Peyer's patch (tissue), 4 donors: ENCODE results near the gene ZNF681. TPM values are rescaled to one million over a fixed set of nuclear protein-coding genes. Genes with fewer than 3 reads are reported as not detected.

ENCODE experiments used
- DNase-seq, 3 donors: peaks; one replicate each; pipeline ENCODE4 v3.0.0-alpha.2; 2017 to 2019
- H3K27ac ChIP-seq, 4 donors: fragments of 200-600 bp; sonication (generic); one replicate each; pipeline ENCODE4 v1.5.1; 2016 to 2019
- H3K27me3 ChIP-seq, 2 donors: fragments of 200-600 bp; sonication (generic); one replicate each; pipeline ENCODE4 v1.5.1; 2019
- H3K36me3 ChIP-seq, 3 donors: fragments of 200-600 bp; sonication (generic); one replicate each; pipeline ENCODE4 v1.5.1; 2016 to 2019
- H3K4me1 ChIP-seq, 4 donors: fragments of 200-600 bp; sonication (generic); one replicate each; pipeline ENCODE4 v1.5.1; 2016 to 2019
- H3K4me3 ChIP-seq, 4 donors: fragments of 200-600 bp; sonication (generic); 1 replicate in 3 of 4; 2 replicates in 1 of 4; pipeline ENCODE4 v1.5.1; 2016 to 2019; ENCODE audit warnings: mild to moderate bottlenecking in 1 of 4
- H3K9me3 ChIP-seq, 4 donors: fragments of 200-600 bp; sonication (generic); one replicate each; pipeline ENCODE4 v1.5.1; 2016 to 2019; ENCODE audit warnings: mild to moderate bottlenecking in 1 of 4
- POLR2A ChIP-seq, 2 donors: fragments of 450-650 bp; IDR thresholded peaks; one replicate each; pipeline ENCODE4 v1.5.1; 2017; ENCODE audit warnings: antibody characterized with exemption in 2 of 2, mild to moderate bottlenecking in 2 of 2, moderate library complexity in 2 of 2
- total RNA-seq, 4 donors: library from RNA; depleted of rRNA; stranded (reverse); fragments of >200 nt; gene quantifications; one replicate each; pipeline ENCODE4 v1.1.0, GENCODE V29; 2016
- TF ChIP-seq, protein P1 (sequence below), 6 experiments: fragments of 450-650 bp in 4 of 6; fragments of 200-600 bp in 2 of 6; sonication (generic) in 1 of 6; IDR thresholded peaks; one replicate each; pipeline ENCODE4 v1.5.1; 2017 to 2019; ENCODE audit warnings: antibody characterized with exemption in 6 of 6, mild to moderate bottlenecking in 3 of 6, moderate library complexity in 1 of 6

The ZNF681 gene
- total RNA-seq, 4 donors from 2014 or later, result 0.66 to 5.0 (median 1.4) TPM

DNA sequence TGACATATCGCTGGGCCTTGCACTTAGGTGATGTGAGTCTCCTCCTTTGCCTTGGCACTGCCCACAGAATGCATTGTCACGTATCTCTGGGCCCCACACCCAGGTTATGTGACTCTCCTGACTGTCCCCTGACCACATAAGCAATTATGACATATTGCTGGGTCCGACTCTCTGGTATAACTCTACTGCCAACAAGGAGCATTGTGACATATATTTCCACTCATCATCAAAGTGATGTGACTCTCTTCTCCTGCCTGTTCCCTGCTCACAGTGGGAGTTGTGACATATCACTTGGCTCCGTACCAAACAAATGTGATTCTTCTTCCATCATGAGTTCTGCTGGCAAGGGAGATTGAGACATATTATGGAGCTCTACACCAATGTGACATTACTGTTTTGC lies 15.4 kb upstream of the ZNF681 start:
- DNase-seq, result no peak
- H3K36me3 ChIP-seq, result no peaks in the 10 kb centered on the region
- H3K9me3 ChIP-seq, result no peaks in the 10 kb centered on the region
- H3K4me1 ChIP-seq, result no peaks in the 10 kb centered on the region
- no peak overlapping the region for H3K4me3 ChIP-seq
- H3K27me3 ChIP-seq, result no peaks in the 10 kb centered on the region
- no peak overlapping the region for H3K27ac ChIP-seq
- no peak for TF ChIP-seq POLR2A (IDR thresholded peaks at IDR 0.05)
- TF ChIP-seq, protein P1, sequence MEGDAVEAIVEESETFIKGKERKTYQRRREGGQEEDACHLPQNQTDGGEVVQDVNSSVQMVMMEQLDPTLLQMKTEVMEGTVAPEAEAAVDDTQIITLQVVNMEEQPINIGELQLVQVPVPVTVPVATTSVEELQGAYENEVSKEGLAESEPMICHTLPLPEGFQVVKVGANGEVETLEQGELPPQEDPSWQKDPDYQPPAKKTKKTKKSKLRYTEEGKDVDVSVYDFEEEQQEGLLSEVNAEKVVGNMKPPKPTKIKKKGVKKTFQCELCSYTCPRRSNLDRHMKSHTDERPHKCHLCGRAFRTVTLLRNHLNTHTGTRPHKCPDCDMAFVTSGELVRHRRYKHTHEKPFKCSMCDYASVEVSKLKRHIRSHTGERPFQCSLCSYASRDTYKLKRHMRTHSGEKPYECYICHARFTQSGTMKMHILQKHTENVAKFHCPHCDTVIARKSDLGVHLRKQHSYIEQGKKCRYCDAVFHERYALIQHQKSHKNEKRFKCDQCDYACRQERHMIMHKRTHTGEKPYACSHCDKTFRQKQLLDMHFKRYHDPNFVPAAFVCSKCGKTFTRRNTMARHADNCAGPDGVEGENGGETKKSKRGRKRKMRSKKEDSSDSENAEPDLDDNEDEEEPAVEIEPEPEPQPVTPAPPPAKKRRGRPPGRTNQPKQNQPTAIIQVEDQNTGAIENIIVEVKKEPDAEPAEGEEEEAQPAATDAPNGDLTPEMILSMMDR (IDR thresholded peaks at IDR 0.05), result no peak

DNA sequence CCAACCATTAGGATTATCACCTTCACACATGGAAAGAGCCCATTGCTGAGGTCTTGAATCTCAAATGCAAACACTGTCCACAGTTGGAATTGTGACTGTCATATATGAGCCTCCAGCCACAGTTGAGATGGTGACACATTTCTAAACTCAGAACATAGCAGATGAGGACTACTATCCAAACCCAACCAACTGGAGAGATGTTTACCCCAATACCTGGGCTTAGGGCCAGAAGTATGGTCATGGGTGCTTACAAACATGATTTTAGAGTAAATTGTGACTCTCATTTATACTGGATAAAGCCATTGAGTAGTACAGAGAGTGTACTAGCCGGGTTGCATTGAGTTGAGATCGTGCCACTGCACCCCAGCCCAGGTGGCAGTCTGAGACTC lies 14.0 kb upstream of the ZNF681 start:
- no peak overlapping the region for H3K27ac ChIP-seq
- H3K9me3 ChIP-seq, result no peaks in the 10 kb centered on the region
- no peaks in the 10 kb centered on the region for H3K4me1 ChIP-seq
- no peaks in the 10 kb centered on the region for H3K36me3 ChIP-seq
- TF ChIP-seq POLR2A (IDR thresholded peaks at IDR 0.05), result no peak
- TF ChIP-seq, protein P1 (IDR thresholded peaks at IDR 0.05), result no peak
- H3K27me3 ChIP-seq, result no peaks in the 10 kb centered on the region
- DNase-seq, result no peak
- H3K4me3 ChIP-seq, result no peak overlapping the region

DNA sequence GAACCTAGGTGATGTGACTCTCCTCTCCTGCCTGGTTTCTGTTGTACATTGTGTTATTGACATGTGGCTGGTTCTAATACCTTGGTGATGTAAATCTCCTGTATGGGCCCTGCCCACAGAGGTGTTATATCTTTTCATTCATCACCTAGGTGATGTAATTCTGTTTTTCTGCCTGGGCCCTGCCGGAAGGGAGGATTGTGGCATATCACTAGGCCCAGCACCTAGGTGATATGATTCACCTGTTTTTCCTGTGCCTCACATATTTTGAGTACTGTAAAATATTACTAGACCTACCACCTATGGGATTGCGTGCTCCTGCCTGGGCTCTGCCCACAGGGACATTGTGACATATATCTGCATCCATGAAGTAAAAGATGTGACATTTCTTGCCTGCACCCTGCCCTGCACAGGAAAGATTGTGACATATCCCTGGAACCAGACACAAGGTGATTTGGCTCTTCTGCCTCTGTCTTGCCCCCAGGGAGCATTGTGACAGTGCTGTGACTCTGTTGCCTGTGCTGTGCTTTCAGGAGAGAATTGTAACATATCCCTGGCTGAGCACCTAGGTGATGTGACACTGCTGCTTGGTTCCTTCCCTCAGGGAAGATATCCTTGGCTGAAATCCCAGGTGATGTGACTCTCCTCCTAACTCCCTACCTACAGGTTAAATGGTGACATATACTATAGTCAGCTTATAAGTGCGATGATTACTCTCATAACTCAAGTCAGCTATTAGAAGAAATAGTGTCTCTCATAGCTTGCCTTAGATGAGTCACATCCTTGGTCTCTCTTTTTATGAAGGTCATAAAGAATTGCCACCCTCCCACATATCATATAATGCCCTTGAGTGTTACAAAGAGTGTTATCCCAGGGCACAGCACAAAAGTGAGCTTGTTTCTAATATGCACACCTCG lies 13.3 kb upstream of the ZNF681 start:
- no peak for DNase-seq

DNA sequence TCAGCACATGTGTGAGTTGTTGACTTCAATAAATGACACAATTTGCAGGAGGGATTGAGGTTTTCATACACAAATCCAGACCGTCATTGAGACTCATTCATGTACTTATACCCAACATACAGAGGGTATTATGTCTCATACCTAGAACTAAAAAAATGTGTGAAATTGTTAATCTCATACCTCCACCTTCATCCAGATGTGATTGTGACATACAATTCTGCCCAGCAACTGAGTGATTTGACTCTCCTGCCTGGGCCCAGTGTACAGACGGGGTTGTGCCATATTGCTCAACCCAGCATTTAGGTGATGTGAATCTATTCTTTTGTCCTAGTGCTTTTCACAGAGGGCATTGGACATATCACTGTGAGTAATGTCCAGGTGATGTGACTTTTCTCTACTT lies 12.6 kb upstream of the ZNF681 start:
- Histone ChIP-seq H3K27me3 (no peaks in the 10 kb centered on the region), H3K4me1 (no peaks in the 10 kb centered on the region), H3K27ac (no peak overlapping the region), H3K9me3 (no peaks in the 10 kb centered on the region), H3K36me3 (no peaks in the 10 kb centered on the region), H3K4me3 (no peak overlapping the region)
- no peak for DNase-seq
- TF ChIP-seq, protein P1 (IDR thresholded peaks at IDR 0.05), result no peak
- no peak for TF ChIP-seq POLR2A (IDR thresholded peaks at IDR 0.05)

More for the DNA sequence above, 13.3 kb upstream of the ZNF681 start:
- no peak for TF ChIP-seq POLR2A (IDR thresholded peaks at IDR 0.05)
- TF ChIP-seq, protein P1 (IDR thresholded peaks at IDR 0.05), result no peak
- Histone ChIP-seq H3K4me1 (no peaks in the 10 kb centered on the region), H3K4me3 (no peak overlapping the region), H3K27ac (no peak overlapping the region), H3K9me3 (no peaks in the 10 kb centered on the region), H3K36me3 (no peaks in the 10 kb centered on the region), H3K27me3 (no peaks in the 10 kb centered on the region)

DNA sequence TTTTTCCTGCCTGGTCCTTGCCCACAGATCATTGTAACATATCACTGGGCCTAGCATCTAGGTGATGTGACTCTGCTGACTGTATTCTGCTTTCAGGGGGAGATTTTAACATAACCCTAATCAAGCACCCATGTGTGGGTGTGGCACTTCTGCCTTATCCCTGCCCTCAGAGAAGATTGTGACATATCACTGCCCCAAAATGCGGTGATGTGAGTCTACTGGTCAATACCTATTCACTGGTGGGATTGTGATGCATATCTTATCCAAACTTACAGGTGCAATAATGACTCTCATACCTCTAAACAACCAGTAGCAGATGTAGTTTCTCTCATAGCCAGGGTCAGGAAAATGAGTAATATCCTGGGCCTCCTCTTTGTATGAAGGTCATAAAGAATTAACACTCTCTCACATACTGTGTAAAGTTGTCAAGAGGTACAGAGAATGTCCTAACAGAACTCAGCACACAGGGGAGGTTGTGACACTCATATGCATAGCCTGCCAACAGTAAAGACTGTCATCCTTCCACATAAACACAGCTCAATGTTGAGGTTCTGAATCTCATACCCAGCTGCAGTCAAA lies 12.1 kb upstream of the ZNF681 start:
- H3K27me3 ChIP-seq, result no peaks in the 10 kb centered on the region
- no peak for DNase-seq
- no peak overlapping the region for H3K4me3 ChIP-seq
- TF ChIP-seq, protein P1 (IDR thresholded peaks at IDR 0.05), result no peak
- no peak for TF ChIP-seq POLR2A (IDR thresholded peaks at IDR 0.05)
- no peaks in the 10 kb centered on the region for H3K9me3 ChIP-seq
- no peak overlapping the region for H3K27ac ChIP-seq
- no peaks in the 10 kb centered on the region for H3K36me3 ChIP-seq
- H3K4me1 ChIP-seq, result no peaks in the 10 kb centered on the region
